Endothelial cell of umbilical vein (primary cell): Measurements from ENCODE around the gene LAMA5. TPM values are rescaled to one million over a fixed set of nuclear protein-coding genes. Genes with fewer than 3 reads are reported as not detected.

Experiments used
- BruUV-seq: library from RNA; stranded (reverse); fragments of 400-500 nt; replicated peaks from 2 replicates; lab custom pipeline; 2021; lab: Mats Ljungman, UMichigan
- CTCF ChIA-PET: fragments of 300-600, 350-600 bp; sonication (Branson Sonifier 250); formaldehyde crosslinking; loops from one replicate; lab custom pipeline; 2021; ENCODE audit warnings: antibody characterized with exemption, inconsistent platforms; lab: Charles Lee
- POLR2A ChIA-PET: fragments of 300-600, 350-600 bp; sonication (Branson Sonifier 250); formaldehyde crosslinking; loops from one replicate; lab custom pipeline; 2021; ENCODE audit warnings: antibody characterized with exemption, inconsistent platforms; lab: Charles Lee
- DNase-seq: peaks from one replicate; pipeline ENCODE4 v3.0.0-alpha.2; 2011; ENCODE audit warnings: low read depth, low spot score
- FAIRE-seq: peaks from 2 replicates; lab custom pipeline; 2011; peaks lifted over from hg19 to GRCh38; lab: Jason Lieb, UNC
- H2AFZ ChIP-seq: 2 replicates; pipeline ENCODE4 v1.6.0; 2012; ENCODE audit warnings: low read depth, low read length, control low read depth, inconsistent platforms
- H3K27ac ChIP-seq: 2 replicates; pipeline ENCODE4 v1.5.1; 2011; ENCODE audit warnings: low read depth, mild to moderate bottlenecking, control low read depth, low read length, moderate library complexity; ENCODE audit not compliant: insufficient read depth
- H3K27me3 ChIP-seq, 2 experiments: 2 replicates each; pipeline versions ENCODE4 v1.6.0 to v1.6.1; 2011; ENCODE audit warnings: low read length in 2 of 2, mixed read lengths in 1 of 2; ENCODE audit not compliant: control insufficient read depth in 2 of 2, insufficient read depth in 2 of 2
- H3K36me3 ChIP-seq, 2 experiments: 2 replicates in 1 of 2; 3 replicates in 1 of 2; pipeline ENCODE4 v1.5.1; 2011; ENCODE audit warnings: low read length in 2 of 2, mild to moderate bottlenecking in 1 of 2, moderate library complexity in 1 of 2; ENCODE audit not compliant: control insufficient read depth in 2 of 2, insufficient read depth in 2 of 2; ENCODE audit errors: extremely low read depth in 1 of 2
- H3K4me1 ChIP-seq: 3 replicates; pipeline ENCODE4 v1.5.1; 2011; ENCODE audit warnings: mild to moderate bottlenecking, low read length; ENCODE audit not compliant: control insufficient read depth, insufficient read depth; ENCODE audit errors: extremely low read depth
- H3K4me2 ChIP-seq: 2 replicates; pipeline ENCODE4 v1.6.1; 2011; ENCODE audit warnings: low read length, control low read depth, mixed read lengths; ENCODE audit not compliant: insufficient read depth
- H3K4me3 ChIP-seq, 3 experiments: fragments of 200-600 bp in 1 of 3; sonication (generic), shearing (Covaris generic) in 1 of 3; replicated peaks in 1 of 3; 2 replicates each; pipeline ENCODE4 v1.5.1; 2011 to 2016; ENCODE audit warnings: control low read depth in 3 of 3, low read length in 3 of 3, mild to moderate bottlenecking in 2 of 3, inconsistent platforms in 1 of 3, low read depth in 1 of 3, moderate library complexity in 1 of 3; ENCODE audit not compliant: insufficient read depth in 1 of 3
- H3K79me2 ChIP-seq: 2 replicates; pipeline ENCODE4 v1.6.0; 2012; ENCODE audit warnings: low read length, inconsistent platforms; ENCODE audit not compliant: control insufficient read depth, insufficient read depth
- H3K9ac ChIP-seq: replicated peaks from 2 replicates; pipeline ENCODE3; 2011; ENCODE audit warnings: low read length, control low read depth; ENCODE audit not compliant: insufficient read depth; ENCODE audit errors: extremely low read depth
- H3K9me1 ChIP-seq: replicated peaks from 3 replicates; pipeline ENCODE4 v1.6.0; 2011; ENCODE audit warnings: mild to moderate bottlenecking, low read length; ENCODE audit not compliant: control insufficient read depth, insufficient read depth; ENCODE audit errors: extremely low read depth
- H3K9me3 ChIP-seq: replicated peaks from 2 replicates; pipeline ENCODE4 v1.5.1; 2012; ENCODE audit warnings: low read length, inconsistent platforms; ENCODE audit not compliant: control insufficient read depth, insufficient read depth
- H4K20me1 ChIP-seq: replicated peaks from 2 replicates; pipeline ENCODE3; 2011; ENCODE audit warnings: mild to moderate bottlenecking, low read length; ENCODE audit not compliant: control insufficient read depth, insufficient read depth; ENCODE audit errors: extremely low read depth
- CTCF ChIP-seq, 2 donors: IDR thresholded peaks; 1 replicate in 1 of 2; 2 replicates in 1 of 2; pipeline ENCODE4 v1.5.1; 2011; ENCODE audit warnings: low read length in 2 of 2, mild to moderate bottlenecking in 2 of 2, moderate library complexity in 2 of 2, control low read depth in 1 of 2, inconsistent platforms in 1 of 2, low read depth in 1 of 2; ENCODE audit not compliant: insufficient read depth in 1 of 2; ENCODE audit errors: extremely low read depth in 1 of 2
- EZH2 ChIP-seq: IDR thresholded peaks from 2 replicates; pipeline ENCODE4 v1.6.1; 2012; ENCODE audit warnings: borderline replicate concordance, low read depth, mild to moderate bottlenecking, moderate library complexity, low read length, inconsistent platforms; ENCODE audit not compliant: severe bottlenecking
- FOS ChIP-seq: IDR thresholded peaks from 2 replicates; pipeline ENCODE4 v1.6.1; 2011; ENCODE audit warnings: mild to moderate bottlenecking, low read length, moderate library complexity, borderline replicate concordance; ENCODE audit not compliant: insufficient read depth
- GATA2 ChIP-seq: IDR thresholded peaks from 2 replicates; pipeline ENCODE4 v1.7.0; 2011; ENCODE audit warnings: low read depth, mild to moderate bottlenecking, moderate library complexity, mixed read lengths, low read length; ENCODE audit not compliant: insufficient read length, insufficient read depth
- JUN ChIP-seq: IDR thresholded peaks from 2 replicates; pipeline ENCODE4 v1.6.1; 2011; ENCODE audit warnings: borderline replicate concordance, low read depth; ENCODE audit not compliant: insufficient read length, insufficient read depth
- MAX ChIP-seq: IDR thresholded peaks from 2 replicates; pipeline ENCODE4 v1.6.1; 2011; ENCODE audit not compliant: insufficient read depth, insufficient read length
- MYC ChIP-seq: IDR thresholded peaks from one replicate; pipeline ENCODE4 v1.6.1; 2011; ENCODE audit warnings: mild to moderate bottlenecking, low read depth, low read length
- POLR2A ChIP-seq: IDR thresholded peaks from 2 replicates; pipeline ENCODE4 v1.6.1; 2012; ENCODE audit warnings: low read depth, mild to moderate bottlenecking, control low read depth, low read length
- POLR2AphosphoS5 ChIP-seq: IDR thresholded peaks from 2 replicates; pipeline ENCODE4 v1.6.1; 2012; ENCODE audit warnings: low read depth, mild to moderate bottlenecking, control low read depth, low read length, moderate library complexity; ENCODE audit not compliant: insufficient read depth
- dilution Hi-C: fragments of 300-500 bp; cut with MboI; formaldehyde crosslinking; loops from one replicate; pipeline ENCODE4 v1.15.0; 2019; ENCODE audit warnings: low sequenced_read_pairs; ENCODE audit not compliant: extremely low pct_ligation_motif_present
- intact Hi-C: fragments of 100-400 bp; cut with micrococcal nuclease; formaldehyde crosslinking; loops from one replicate; pipeline ENCODE4 v1.10.0; 2022
- polyA plus RNA-seq, 4 experiments: library from polyadenylated mRNA; depleted of rRNA in 3 of 4; stranded (reverse) in 3 of 4; unstranded in 1 of 4; fragments of >200 nt; gene quantifications; 2 replicates each; pipeline versions ENCODE4 v1.2.1 to v1.2.3, GENCODE V29; 2011 to 2012; ENCODE audit warnings: missing spikeins in 1 of 4
- total RNA-seq: library from RNA; stranded (reverse); gene quantifications from 2 replicates; pipeline ENCODE4 v1.2.3, GENCODE V29; 2021

LAMA5 gene
- total and polyA plus RNA-seq, 2 donors (not counting 3 experiments of a cell fraction or from before 2014, with no cell fraction given) = 24.0 to 145 TPM

- ChIA-PET CTCF (interaction anchor here (0.6 to 1.5 kb wide), 2 partner anchors 11 to 469 kb away, joined by 3 to 5 read pairs; no protein-coding TSS in a partner anchor), POLR2A (no interaction called here)
- H3K4me1 ChIP-seq = peaks cover 7% of the 10 kb centered on the region
- H3K27ac ChIP-seq = no peak overlapping the region
- dilution Hi-C loops (no loop called here), intact Hi-C loops (no loop called here)
- H3K36me3 ChIP-seq = peaks cover 12 to 21% of the 10 kb centered on the region in 2 experiments
- no peaks in the 10 kb centered on the region for H3K27me3 ChIP-seq
- TF ChIP-seq CTCF (IDR thresholded peaks at IDR 0.05; ENCODE audit: extremely low read depth in 1 of 2, insufficient read depth in 1 of 2, low read depth in 1 of 2, low read length in 2 of 2) (no peak), POLR2AphosphoS5 (no peak), FOS (no peak), GATA2 (no peak), MAX (no peak), MYC (no peak), POLR2A (no peak), EZH2 (no peak), JUN (no peak)
- no peaks in the 10 kb centered on the region for H3K9me1 ChIP-seq
- H3K4me3 ChIP-seq = no peak overlapping the region
- no peak for FAIRE-seq
- H3K9me3 ChIP-seq = no peaks in the 10 kb centered on the region
- BruUV-seq = no TSS peak
- no peak overlapping the region for H3K4me2 ChIP-seq
- DNase-seq = no peak
- no peaks in the 10 kb centered on the region for H4K20me1 ChIP-seq
- peaks cover 12% of the 10 kb centered on the region for H3K79me2 ChIP-seq
- no peak overlapping the region for H2AFZ ChIP-seq
- no peak overlapping the region for H3K9ac ChIP-seq
Measured at GRCh38 chr20:62393335-62393665, 26.2 kb upstream of the LAMA5 start.
